ENCODE measurements around the gene IQCN.

Gene IQCN

DNA sequence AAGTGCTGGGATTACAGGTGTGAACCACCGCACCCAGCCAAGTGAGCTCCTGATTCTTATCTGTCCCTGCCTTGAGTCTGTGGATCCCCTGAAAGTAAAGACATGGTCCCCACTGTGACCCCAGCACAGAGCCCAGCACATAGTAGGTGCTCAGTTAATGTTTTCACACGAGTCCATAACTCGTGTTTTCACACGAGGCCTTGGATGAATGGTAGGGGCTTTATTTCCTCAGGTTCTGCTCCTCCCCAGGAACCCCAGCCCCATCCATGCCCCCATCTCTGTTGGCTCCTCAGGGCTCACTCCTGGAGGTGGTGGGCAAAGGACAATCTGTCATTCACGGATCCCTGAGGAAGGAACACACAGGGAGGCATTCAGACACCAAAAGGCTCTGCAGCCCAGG is 24.4 kb downstream of the IQCN start:
- Mint-ChIP-seq H3K4me3 (no peak overlapping the region), H3K4me1 (peaks cover 3% of the 10 kb centered on the region), H3K9me3 (no peaks in the 10 kb centered on the region), H3K36me3 (no peaks in the 10 kb centered on the region), H3K27me3 (peaks cover 12% of the 10 kb centered on the region), H3K27ac (no peak overlapping the region)

GRCh38 chr19:18245297-18245696 is 29.0 kb downstream of the IQCN start:
- no peaks in the 10 kb centered on the region for H3K9me3 Mint-ChIP-seq

DNA sequence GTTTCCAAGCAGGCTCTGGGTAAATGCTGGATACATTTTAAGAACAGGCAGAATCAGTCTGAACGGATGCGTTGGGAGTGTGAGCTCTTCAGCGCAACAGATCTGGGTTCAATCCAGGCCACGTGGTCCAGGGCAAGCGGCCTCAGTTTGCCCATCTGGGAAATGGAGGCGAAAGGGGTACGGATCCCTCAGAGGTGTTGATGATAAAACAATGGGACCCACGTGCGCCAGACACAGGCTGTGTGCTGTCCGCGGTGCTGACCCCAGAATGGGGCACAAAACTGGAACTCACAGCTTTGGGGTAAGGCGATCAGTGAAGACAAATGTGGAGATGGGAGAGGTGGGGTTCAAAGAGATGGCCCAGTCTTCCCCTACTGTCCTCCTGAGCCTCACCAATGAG is 34.9 kb downstream of the IQCN start:
- Mint-ChIP-seq H3K27me3 (peaks cover 15% of the 10 kb centered on the region), H3K27ac (peak overlapping the region; percentile 55), H3K4me1 (no peaks in the 10 kb centered on the region), H3K36me3 (no peaks in the 10 kb centered on the region), H3K9me3 (no peaks in the 10 kb centered on the region), H3K4me3 (no peak overlapping the region)

More at GRCh38 chr19:18245297-18245696, 29.0 kb downstream of the IQCN start:
- Mint-ChIP-seq H3K27me3 (no peaks in the 10 kb centered on the region), H3K4me3 (no peak overlapping the region), H3K4me1 (no peaks in the 10 kb centered on the region), H3K27ac (no peak overlapping the region), H3K36me3 (no peaks in the 10 kb centered on the region)

GRCh38 chr19:18234194-18234593 is 40.1 kb downstream of the IQCN start:
- no peak overlapping the region for H3K4me3 Mint-ChIP-seq
- H3K27ac Mint-ChIP-seq: no peak overlapping the region
- no peaks in the 10 kb centered on the region for H3K4me1 Mint-ChIP-seq
- H3K36me3 Mint-ChIP-seq: peaks cover 2% of the 10 kb centered on the region
- peaks cover 45% of the 10 kb centered on the region for H3K27me3 Mint-ChIP-seq
- no peaks in the 10 kb centered on the region for H3K9me3 Mint-ChIP-seq

DNA sequence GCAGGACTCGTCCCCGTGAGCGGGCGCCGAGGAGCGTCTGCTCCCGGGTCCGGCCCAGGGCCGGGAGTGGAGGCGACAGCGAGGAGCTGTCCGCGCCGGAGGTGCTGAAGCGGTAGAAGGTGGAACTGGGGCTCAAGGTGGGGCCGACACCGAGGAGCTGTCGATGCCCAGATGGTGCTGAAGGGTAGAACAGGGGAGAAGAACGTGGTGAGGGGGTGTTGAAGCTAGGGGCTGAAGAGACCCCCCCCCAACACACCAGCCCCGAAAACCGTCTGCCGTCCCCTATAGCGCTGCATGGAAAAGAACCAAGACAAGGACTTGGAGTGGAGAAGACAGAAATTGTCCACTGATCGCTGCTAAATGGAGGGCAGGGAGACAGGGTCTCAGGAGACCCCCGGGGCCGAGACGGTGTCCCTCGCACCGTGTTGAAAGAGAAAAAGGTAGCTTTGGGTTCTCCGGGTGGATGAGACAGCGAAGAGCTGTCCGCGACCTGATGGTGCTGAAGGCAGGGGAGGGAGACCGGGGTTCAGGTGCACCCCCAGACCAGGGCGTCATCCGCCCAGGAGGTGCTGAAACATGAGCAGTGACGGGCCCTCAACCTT is 40.9 kb downstream of the IQCN start:
- peak overlapping the region; percentile 68 for H3K27ac Mint-ChIP-seq
- no peaks in the 10 kb centered on the region for H3K9me3 Mint-ChIP-seq
- H3K27me3 Mint-ChIP-seq: peaks cover 45% of the 10 kb centered on the region
- H3K36me3 Mint-ChIP-seq: peaks cover 2% of the 10 kb centered on the region
- no peaks in the 10 kb centered on the region for H3K4me1 Mint-ChIP-seq
- H3K4me3 Mint-ChIP-seq: no peak overlapping the region

DNA sequence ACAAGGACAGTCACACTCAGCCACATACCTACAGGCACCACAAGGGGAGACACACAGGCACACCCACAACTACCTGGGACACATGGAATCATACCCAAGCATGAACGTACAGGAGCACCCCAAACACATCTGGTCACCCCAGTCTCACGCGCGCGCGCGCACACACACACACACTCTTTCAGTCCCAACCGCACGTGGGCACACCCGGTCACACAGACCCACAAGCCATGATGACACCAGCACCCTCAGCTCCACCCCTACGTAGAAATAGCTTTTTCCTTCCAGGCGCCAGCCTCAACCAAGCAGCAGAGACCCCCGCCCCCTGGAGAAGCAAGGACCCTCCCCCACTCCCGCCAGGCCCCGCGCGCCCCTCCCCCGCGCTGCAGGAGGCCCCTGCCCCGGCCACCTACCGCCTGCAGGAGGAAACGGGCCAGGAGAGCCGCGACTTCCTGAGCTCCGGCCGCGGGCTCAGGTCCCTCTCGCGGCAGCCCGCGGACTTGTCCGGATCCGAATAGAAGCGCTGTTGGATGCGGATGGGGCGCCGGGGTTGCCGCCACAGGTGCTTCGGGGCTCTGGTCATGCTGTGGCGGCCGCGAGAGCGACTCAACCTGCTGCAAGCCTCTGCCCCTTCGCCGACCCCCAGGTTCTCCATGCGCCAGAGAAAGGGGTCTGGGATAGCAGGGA is 41.6 kb downstream of the IQCN start:
- Mint-ChIP-seq H3K4me1 (no peaks in the 10 kb centered on the region), H3K27ac (no peak overlapping the region), H3K27me3 (peaks cover 49% of the 10 kb centered on the region), H3K36me3 (peaks cover 2% of the 10 kb centered on the region), H3K9me3 (no peaks in the 10 kb centered on the region), H3K4me3 (no peak overlapping the region)

- no peaks in the 10 kb centered on the region for H3K9me3 Mint-ChIP-seq
- no peak overlapping the region for H3K4me3 Mint-ChIP-seq
- H3K36me3 Mint-ChIP-seq: peaks cover 2% of the 10 kb centered on the region
- peaks cover 1% of the 10 kb centered on the region for H3K4me1 Mint-ChIP-seq
- peaks cover 56% of the 10 kb centered on the region for H3K27me3 Mint-ChIP-seq
- no peak overlapping the region for H3K27ac Mint-ChIP-seq
These were observed 42.5 kb downstream of the IQCN start for GRCh38 chr19:18231775-18232174.

DNA sequence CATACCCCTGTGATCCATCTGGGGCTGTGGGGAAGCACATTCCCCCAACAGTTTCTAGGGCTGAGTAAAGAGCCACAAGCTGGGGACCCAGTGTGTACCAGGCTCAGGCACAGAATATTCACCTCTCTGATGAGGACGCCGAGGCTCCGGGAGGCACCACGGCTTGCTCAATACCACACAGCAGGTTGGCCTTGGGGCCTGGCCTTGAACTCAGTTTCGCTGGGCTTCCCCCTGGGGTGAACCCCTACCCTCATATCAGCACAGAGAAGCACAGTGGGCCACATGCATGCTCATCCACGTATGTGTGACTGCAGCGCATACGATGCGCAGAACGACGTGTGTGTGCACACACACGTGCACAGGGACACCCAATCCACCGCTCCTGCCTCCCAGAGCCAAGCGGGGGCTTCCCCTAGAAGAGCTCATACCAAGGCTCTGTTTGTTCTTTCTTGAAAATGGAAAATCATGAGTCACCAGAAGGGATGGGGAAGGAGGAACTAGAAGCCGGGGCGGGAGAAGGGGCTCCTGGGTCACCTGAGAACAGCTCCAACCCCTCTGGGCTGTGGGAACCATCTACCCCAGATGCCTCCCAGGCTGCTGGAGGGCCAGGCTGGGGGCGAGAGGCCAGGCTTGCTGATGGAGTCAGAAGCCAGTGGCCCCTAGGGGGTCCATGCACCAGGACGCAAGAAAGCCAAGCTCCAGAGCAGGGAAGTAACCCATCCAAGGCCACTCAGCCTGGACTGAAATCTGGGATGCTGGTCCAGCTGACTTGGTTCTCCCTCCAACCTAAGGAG is 43.1 kb downstream of the IQCN start:
- Mint-ChIP-seq H3K27me3 (peaks cover 56% of the 10 kb centered on the region), H3K4me1 (peaks cover 3% of the 10 kb centered on the region), H3K27ac (no peak overlapping the region), H3K9me3 (no peaks in the 10 kb centered on the region), H3K4me3 (no peak overlapping the region), H3K36me3 (peaks cover 2% of the 10 kb centered on the region)

GRCh38 chr19:18229915-18230314 is 44.3 kb downstream of the IQCN start:
- H3K27ac Mint-ChIP-seq: no peak overlapping the region
- peaks cover 55% of the 10 kb centered on the region for H3K27me3 Mint-ChIP-seq
- peaks cover 11% of the 10 kb centered on the region for H3K4me1 Mint-ChIP-seq
- H3K9me3 Mint-ChIP-seq: no peaks in the 10 kb centered on the region
- H3K36me3 Mint-ChIP-seq: peaks cover 2% of the 10 kb centered on the region
- no peak overlapping the region for H3K4me3 Mint-ChIP-seq

DNA sequence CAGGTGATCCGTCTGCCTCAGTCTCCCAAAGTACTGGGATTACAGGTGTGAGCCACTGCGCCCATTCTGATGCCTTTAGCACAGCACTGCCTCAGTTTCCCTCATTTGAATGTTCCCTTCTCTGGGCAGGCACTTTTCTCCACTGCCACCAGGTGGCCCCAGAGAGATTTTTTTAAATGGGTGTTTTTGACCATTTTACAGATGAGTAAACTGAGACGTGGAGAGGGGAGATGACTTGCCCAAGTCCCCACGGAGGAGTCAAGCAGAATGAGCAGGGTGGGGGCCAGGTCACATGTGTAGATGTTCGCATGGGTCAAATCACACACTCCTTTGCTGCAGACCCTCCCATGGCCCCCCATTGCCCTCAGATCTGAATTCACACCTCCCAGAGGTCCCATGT is 44.8 kb downstream of the IQCN start:
- Mint-ChIP-seq H3K9me3 (no peaks in the 10 kb centered on the region), H3K27me3 (peaks cover 59% of the 10 kb centered on the region), H3K27ac (no peak overlapping the region), H3K36me3 (peaks cover 2% of the 10 kb centered on the region), H3K4me3 (no peak overlapping the region), H3K4me1 (peaks cover 15% of the 10 kb centered on the region)

- Mint-ChIP-seq H3K9me3 (no peaks in the 10 kb centered on the region), H3K36me3 (peaks cover 2% of the 10 kb centered on the region), H3K4me3 (peak overlapping the region; percentile 26), H3K27me3 (peaks cover 57% of the 10 kb centered on the region), H3K4me1 (peaks cover 20% of the 10 kb centered on the region), H3K27ac (no peak overlapping the region)
These were observed 46.4 kb downstream of the IQCN start for GRCh38 chr19:18227781-18228271.

DNA sequence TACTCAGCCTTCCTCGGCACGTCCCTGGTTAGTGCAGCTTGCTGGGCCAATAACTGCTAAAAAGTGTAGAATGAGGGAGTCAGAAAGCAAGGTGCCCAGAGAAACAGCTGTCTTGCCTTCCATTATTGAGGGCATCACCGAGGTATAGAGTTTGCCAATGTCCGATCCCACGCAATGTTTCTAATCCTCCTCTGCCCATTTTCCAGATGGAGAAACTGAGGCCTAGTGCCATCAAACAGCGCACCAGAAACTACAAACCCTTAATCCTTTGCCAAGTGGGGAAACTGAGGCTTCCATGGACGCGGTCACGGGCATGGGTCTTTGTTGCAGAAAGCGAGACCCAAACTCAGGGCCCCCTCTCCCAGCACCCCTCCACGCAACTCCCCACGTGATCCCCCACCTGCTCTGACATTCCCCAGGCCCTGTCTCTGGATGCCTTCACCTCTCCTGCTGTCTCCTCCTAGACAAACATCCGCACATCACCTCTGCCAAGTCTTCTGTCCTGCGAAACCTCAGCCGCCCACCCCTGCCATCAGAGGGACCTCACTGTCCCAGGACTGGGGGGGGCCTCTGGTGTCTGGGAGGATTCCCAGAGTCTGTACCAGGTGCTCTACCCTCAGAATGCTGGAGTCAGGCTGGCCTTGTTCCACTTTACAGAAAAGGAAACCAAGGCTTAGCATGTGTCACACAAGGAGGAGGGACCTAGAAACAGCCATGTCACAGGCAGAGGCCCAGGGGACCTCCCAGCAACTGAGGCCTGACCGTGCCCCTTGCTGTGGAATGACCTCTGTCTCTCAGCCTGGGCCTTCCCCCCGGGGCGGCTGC is 47.1 kb downstream of the IQCN start:
- Mint-ChIP-seq H3K4me1 (peaks cover 20% of the 10 kb centered on the region), H3K27me3 (peaks cover 55% of the 10 kb centered on the region), H3K9me3 (no peaks in the 10 kb centered on the region), H3K36me3 (no peaks in the 10 kb centered on the region), H3K27ac (no peak overlapping the region), H3K4me3 (peak overlapping the region; percentile 47)

DNA sequence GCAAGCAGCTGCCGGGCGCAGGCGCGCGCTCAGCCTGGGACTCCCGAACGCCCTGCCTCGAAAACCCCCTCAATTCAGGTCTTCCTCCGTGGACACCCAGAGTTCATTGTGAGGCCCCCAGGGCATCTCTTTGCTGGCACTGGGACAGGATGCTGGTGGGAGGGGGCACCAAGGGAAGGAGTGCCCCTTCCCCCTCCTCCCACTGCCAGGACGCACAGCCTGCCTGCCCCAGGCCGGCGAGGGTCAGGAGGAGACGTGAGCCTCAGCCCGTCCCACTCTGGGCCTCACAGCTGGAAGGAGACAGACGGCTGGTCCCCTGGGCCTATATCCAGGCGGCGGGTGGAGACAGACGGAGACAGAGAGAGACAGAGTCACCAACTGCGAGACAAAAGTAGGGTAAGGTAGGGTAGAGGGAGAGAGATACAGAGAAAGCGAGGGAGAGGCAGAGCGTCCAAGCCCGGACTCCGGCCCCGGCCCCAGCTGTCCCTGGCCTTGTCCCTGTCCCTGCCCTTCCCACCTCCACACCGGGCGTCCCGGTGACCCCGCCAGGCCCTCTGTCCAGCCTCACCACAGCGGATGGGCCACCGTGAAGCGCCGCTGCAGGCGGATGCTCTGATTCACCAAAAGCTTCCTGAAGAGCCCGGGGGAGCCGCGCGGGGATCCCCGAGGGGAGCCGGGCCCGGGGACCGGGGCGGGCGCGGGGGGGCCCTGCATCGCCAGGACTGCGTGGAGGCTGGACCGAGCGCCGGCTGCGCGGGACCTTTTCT is 48.4 kb downstream of the IQCN start, which contains the start of gene PDE4C:
PDE4C (minus strand) TSS at position 737 of the 767 bp plus-strand sequence; CDS start at position 714, 23 bp downstream.
- H3K36me3 Mint-ChIP-seq: no peaks in the 10 kb centered on the region
- H3K4me1 Mint-ChIP-seq: peaks cover 20% of the 10 kb centered on the region
- H3K27ac Mint-ChIP-seq: no peak within 1 kb of the TSS
- peaks cover 53% of the 10 kb centered on the region for H3K27me3 Mint-ChIP-seq
- H3K4me3 Mint-ChIP-seq: peak within 1 kb of the TSS; percentile 87
- H3K9me3 Mint-ChIP-seq: no peaks in the 10 kb centered on the region

GRCh38 chr19:18225355-18225701 is 48.9 kb downstream of the IQCN start:
- Mint-ChIP-seq H3K9me3 (no peaks in the 10 kb centered on the region), H3K27ac (no peak overlapping the region), H3K27me3 (peaks cover 48% of the 10 kb centered on the region), H3K4me3 (peak overlapping the region; percentile 87), H3K4me1 (peaks cover 20% of the 10 kb centered on the region), H3K36me3 (no peaks in the 10 kb centered on the region)

Data from activated naive CD4-positive, alpha-beta T cell treated with anti-CD3 and anti-CD28 coated beads, Interleukin-2, amount 50 U/mL, for 24 hours (primary cell).